Heart right ventricle (tissue), 16 donors: Measurements from ENCODE around the gene DOCK4. TPM values are rescaled to one million over a fixed set of nuclear protein-coding genes. Genes with fewer than 3 reads are reported as not detected.

Source experiments
- ATAC-seq, 8 donors: fragments of 200-7000 bp; cut with Tn5 transposase; one replicate each; pipeline ENCODE4 v1.9.1; 2020; ENCODE audit warnings: mild to moderate bottlenecking in 8 of 8, moderate library complexity in 8 of 8, moderate number of reproducible peaks in 1 of 8
- DNase-seq, 2 donors: peaks; one replicate each; pipeline ENCODE4 v3.0.0-alpha.2; 2020
- H3K27ac ChIP-seq, 10 donors: fragments of 200-600 bp; sonication (generic) in 2 of 10; one replicate each; pipeline versions ENCODE4 v1.5.0 to v1.8.0; 2020 to 2022; ENCODE audit warnings: mild to moderate bottlenecking in 3 of 10
- H3K27me3 ChIP-seq, 7 donors: fragments of 200-600 bp; one replicate each; pipeline ENCODE4 v1.8.0; 2021 to 2022; ENCODE audit warnings: mild to moderate bottlenecking in 2 of 7
- H3K36me3 ChIP-seq, 9 donors: fragments of 200-600 bp; sonication (generic) in 1 of 9; one replicate each; pipeline versions ENCODE4 v1.5.0 to v1.8.0; 2020 to 2022; ENCODE audit warnings: mild to moderate bottlenecking in 2 of 9
- H3K4me1 ChIP-seq, 9 donors: fragments of 200-600 bp; sonication (generic) in 1 of 9; one replicate each; pipeline versions ENCODE4 v1.5.0 to v1.8.0; 2020 to 2022; ENCODE audit warnings: mild to moderate bottlenecking in 4 of 9
- H3K4me3 ChIP-seq, 10 donors: fragments of 200-600 bp; sonication (generic) in 2 of 10; one replicate each; pipeline versions ENCODE4 v1.5.0 to v1.8.0; 2020 to 2022; ENCODE audit warnings: mild to moderate bottlenecking in 7 of 10, moderate library complexity in 2 of 10
- H3K9me3 ChIP-seq, 11 donors: fragments of 200-600 bp in 10 of 11; sonication (generic) in 2 of 11; one replicate each; pipeline versions ENCODE4 v1.5.0 to v1.8.0; 2013 to 2022; ENCODE audit warnings: mild to moderate bottlenecking in 2 of 11, control low read depth in 1 of 11, moderate library complexity in 1 of 11
- CTCF ChIP-seq, 9 donors: fragments of 200-600 bp; sonication (generic) in 2 of 9; IDR thresholded peaks; one replicate each; pipeline versions ENCODE4 v1.5.0 to v1.8.0; 2021 to 2022; ENCODE audit warnings: antibody characterized with exemption in 9 of 9, mild to moderate bottlenecking in 5 of 9, moderate library complexity in 1 of 9
- WGBS, 2 donors: extraction: QIAGEN DNeasy Blood & Tissue Kit; methylation state at CpG; one replicate each; pipeline ENCODE4 v1.1.7; 2013; ENCODE audit warnings: inconsistent platforms in 1 of 2; 5-methylcytosine and 5-hydroxymethylcytosine counted together
- intact Hi-C, 10 donors: fragments of 100-400 bp; cut with DNase I; formaldehyde crosslinking; loops; one replicate each; pipeline versions ENCODE4 v1.11.1 to v1.14.2; 2022
- polyA plus RNA-seq, 2 donors: library from polyadenylated mRNA; stranded (reverse); fragments of 200-250 nt; gene quantifications; one replicate each; pipeline ENCODE4 v1.2.3, GENCODE V29; 2013
- total RNA-seq, 10 donors: library from RNA; stranded (reverse); fragmentation: NEBNext Ultra II Directional in 3 of 10; extraction: Animal tissue kit (Norgen Biotek cat#: 25700) in 3 of 10; gene quantifications; one replicate each; pipeline versions ENCODE4 v1.2.1 to v1.2.4, GENCODE V29; 2021 to 2023
- donor health status: Arrhythmogenic right ventricular cardiomyopathy.
- donor health status: ischemic (EF 13 %, LVEDD 7.1; RV severe dilation, severe dysfunction).
- donor health status: healthy with polysubstance abuse.
- donor health status: DM: no; HTN: yes; CAD: no.
- donor health status: DM: no; HTN: no; CAD: no.
- donor health status: ischemic (EF 25% LVEDD 6.9; RV normal size, moderate dysfunction).
- donor health status: ischemic (EF 25% LVEDD 5.7; RV mildly dilated, moderate dysfunction).
- donor health status: healthy.
- donor health status: DM: yes; HTN: yes; CAD: no.
- donor health status: Ischemic cardiomyopathy.
- donor health status: ischemic (EF 35%, LVEDD 5.7; RV mildly dilated, moderate dysfunction).
- donor health status: nonischemic (EF 11% LVEDD 7.7; RV severe dilation, severe dysfunction).
- donor health status: DM: yes; HTN: yes; CAD: no.
- donor health status: PGD.
- donor health status: ischemic (EF 29% LVEDD 5.4; RV normal size, mild dysfunction).
- donor health status: nonischemic (EF 23%, LVEDD 6.1; RV moderate dilation, normal function).

DOCK4 gene
- total and polyA plus RNA-seq, 12 donors, result 2.6 to 26.8 (median 14.7) TPM

GRCh38 chr7:111821046-111821445, 385.2 kb downstream of the DOCK4 start:
- DNase-seq (no peak), ATAC-seq (no peak)
- TF ChIP-seq CTCF (IDR thresholded peaks at IDR 0.05), result no peak
- no peaks in the 10 kb centered on the region for H3K9me3 ChIP-seq
- no peaks in the 10 kb centered on the region for H3K27me3 ChIP-seq
- no peak overlapping the region for H3K4me3 ChIP-seq
- peaks cover 0 to 62% (median 11%) of the 10 kb centered on the region in 9 donors for H3K36me3 ChIP-seq
- H3K4me1 ChIP-seq, result no peaks in the 10 kb centered on the region
- no peak overlapping the region for H3K27ac ChIP-seq
- intact Hi-C loops, result no loop called here
- WGBS, 2 donors, result 93 to 95% methylated on average over 4 of the region's 4 CpGs

DNA sequence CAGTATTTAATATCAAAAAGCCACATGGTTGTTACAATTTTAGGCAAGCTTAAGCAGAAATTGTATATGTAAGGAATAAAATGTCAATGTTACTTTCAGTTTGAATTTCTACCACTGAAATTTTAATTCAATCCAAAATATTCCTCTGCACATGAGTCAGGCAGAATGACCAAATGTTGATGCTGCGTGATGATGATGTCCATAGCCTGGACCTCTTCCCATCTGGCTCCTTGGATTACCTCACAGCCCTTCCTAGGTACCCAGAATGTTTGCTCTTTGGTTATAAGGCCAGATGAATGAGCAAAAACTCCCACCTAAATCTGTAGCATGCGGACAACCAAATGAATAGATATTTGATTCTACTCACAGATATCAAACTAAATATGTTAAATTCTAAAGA, 385.6 kb downstream of the DOCK4 start:
- H3K27ac ChIP-seq, result no peak overlapping the region
- no peaks in the 10 kb centered on the region for H3K4me1 ChIP-seq
- H3K4me3 ChIP-seq, result no peak overlapping the region
- no peak for TF ChIP-seq CTCF (IDR thresholded peaks at IDR 0.05)
- no peaks in the 10 kb centered on the region for H3K27me3 ChIP-seq
- H3K36me3 ChIP-seq, result peaks cover 0 to 60% (median 11%) of the 10 kb centered on the region in 9 donors
- H3K9me3 ChIP-seq, result no peaks in the 10 kb centered on the region
- intact Hi-C loops, result no loop called here
- 94 to 97% methylated on average over 2 of the region's 2 CpGs for WGBS, 2 donors
- DNase-seq, result no peak
- no peak for ATAC-seq

DNA sequence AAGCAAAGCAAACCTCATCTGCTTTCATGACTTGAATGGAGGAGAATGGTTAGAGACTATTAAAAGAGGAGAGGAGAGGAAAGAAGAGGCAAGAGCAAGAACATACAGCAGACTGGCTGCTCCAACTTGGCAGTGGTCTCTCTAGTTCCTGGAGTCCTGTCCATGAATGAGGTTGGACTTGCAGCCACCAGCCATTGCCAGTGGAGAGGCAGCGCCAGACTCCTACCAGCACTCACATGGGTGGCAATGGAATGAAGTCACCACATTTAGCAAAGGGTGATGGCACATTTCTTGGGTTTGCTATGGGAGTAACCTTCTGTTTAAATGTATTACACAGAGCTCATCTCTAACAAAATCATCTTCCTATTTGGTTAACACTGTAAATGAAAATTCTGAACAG, 386.1 kb downstream of the DOCK4 start:
- H3K36me3 ChIP-seq, result peaks cover 0 to 60% (median 11%) of the 10 kb centered on the region in 9 donors
- no peak for ATAC-seq
- intact Hi-C loops, result no loop called here
- no peak for DNase-seq
- H3K4me1 ChIP-seq, result no peaks in the 10 kb centered on the region
- TF ChIP-seq CTCF (IDR thresholded peaks at IDR 0.05), result no peak
- no peak overlapping the region for H3K27ac ChIP-seq
- WGBS, 2 donors, result 96 to 97% methylated on average over 1 of the region's 1 CpG
- H3K9me3 ChIP-seq, result no peaks in the 10 kb centered on the region
- H3K27me3 ChIP-seq, result no peaks in the 10 kb centered on the region
- no peak overlapping the region for H3K4me3 ChIP-seq

DNA sequence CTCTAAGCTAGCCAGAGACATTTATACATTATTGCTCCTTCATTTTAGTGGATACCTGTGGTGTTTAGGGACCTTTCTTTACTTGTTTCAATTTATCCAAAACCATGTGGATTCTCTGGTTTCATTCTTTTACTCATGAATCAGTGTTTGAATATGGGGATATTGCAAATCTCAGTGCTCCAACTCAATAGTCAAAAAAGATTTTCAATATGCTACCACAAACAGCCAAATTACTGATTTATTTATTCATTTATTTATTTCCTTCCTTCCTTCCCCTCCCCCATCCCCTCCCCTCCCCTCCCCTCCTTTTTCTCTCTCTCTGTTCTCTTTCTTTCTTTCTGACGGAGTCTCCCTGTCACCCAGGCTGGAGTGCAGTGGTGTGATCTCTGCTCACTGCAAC, 390.8 kb downstream of the DOCK4 start:
- DNase-seq, result no peak
- no peak for ATAC-seq
- Histone ChIP-seq H3K36me3 (peaks cover 0 to 53% (median 0%) of the 10 kb centered on the region in 9 donors), H3K27me3 (no peaks in the 10 kb centered on the region), H3K4me1 (no peaks in the 10 kb centered on the region), H3K4me3 (no peak overlapping the region), H3K27ac (no peak overlapping the region), H3K9me3 (no peaks in the 10 kb centered on the region)
- 90 to 100% methylated on average over 1 of the region's 1 CpG for WGBS, 2 donors
- intact Hi-C loops, result no loop called here
- no peak for TF ChIP-seq CTCF (IDR thresholded peaks at IDR 0.05)
